ENCODE data around the gene KLHL6.
"Not testable (repeated sequence)": the region's sequence is repeated elsewhere in the genome, so short reads cannot be mapped to it uniquely, and the experiment has no call there.

KLHL6 gene

GRCh38 chr3:183475016-183475763 lies 80.3 kb downstream of the KLHL6 start:
- H3K27ac ChIP-seq (ENCODE audit: insufficient read depth, low read depth, low read length, poor library complexity, severe bottlenecking) = no peak overlapping the region
- peaks cover 6% of the 10 kb centered on the region for H3K4me1 ChIP-seq (ENCODE audit: control insufficient read depth, insufficient read depth, low read length)
- H3K4me3 ChIP-seq (ENCODE audit: insufficient read depth, low read depth, low read length) = no peak overlapping the region
- H3K36me3 ChIP-seq (ENCODE audit: control insufficient read depth, insufficient read depth, low read length) = no peaks in the 10 kb centered on the region
- H3K9me3 ChIP-seq (ENCODE audit: control insufficient read depth, low read length) = no peaks in the 10 kb centered on the region
- H3K27me3 ChIP-seq (ENCODE audit: control insufficient read depth, insufficient read depth, low read length, poor library complexity, severe bottlenecking) = no peaks in the 10 kb centered on the region
- WGBS, 2 experiments = 90 to 93% methylated on average over 3 of the region's 3 CpGs

GRCh38 chr3:183473969-183474368 lies 81.5 kb downstream of the KLHL6 start:
- WGBS, 2 experiments = 94% methylated on average over 2 of the region's 2 CpGs
- no peak overlapping the region for H3K27ac ChIP-seq (ENCODE audit: insufficient read depth, low read depth, low read length, poor library complexity, severe bottlenecking)
- H3K9me3 ChIP-seq (ENCODE audit: control insufficient read depth, low read length) = no peaks in the 10 kb centered on the region
- no peak overlapping the region for H3K4me3 ChIP-seq (ENCODE audit: insufficient read depth, low read depth, low read length)
- no peaks in the 10 kb centered on the region for H3K27me3 ChIP-seq (ENCODE audit: control insufficient read depth, insufficient read depth, low read length, poor library complexity, severe bottlenecking)
- no peaks in the 10 kb centered on the region for H3K36me3 ChIP-seq (ENCODE audit: control insufficient read depth, insufficient read depth, low read length)
- H3K4me1 ChIP-seq (ENCODE audit: control insufficient read depth, insufficient read depth, low read length) = peaks cover under 1% of the 10 kb centered on the region

- no peaks in the 10 kb centered on the region for H3K9me3 ChIP-seq (ENCODE audit: control insufficient read depth, low read length)
- no peak overlapping the region for H3K27ac ChIP-seq (ENCODE audit: insufficient read depth, low read depth, low read length, poor library complexity, severe bottlenecking)
- no peak overlapping the region for H3K4me3 ChIP-seq (ENCODE audit: insufficient read depth, low read depth, low read length)
- no peaks in the 10 kb centered on the region for H3K27me3 ChIP-seq (ENCODE audit: control insufficient read depth, insufficient read depth, low read length, poor library complexity, severe bottlenecking)
- H3K4me1 ChIP-seq (ENCODE audit: control insufficient read depth, insufficient read depth, low read length) = no peaks in the 10 kb centered on the region
- H3K36me3 ChIP-seq (ENCODE audit: control insufficient read depth, insufficient read depth, low read length) = no peaks in the 10 kb centered on the region
- whole genome bisulfite sequencing, 2 experiments = 89 to 92% methylated on average over 6 of the region's 6 CpGs
Observed at GRCh38 chr3:183472155-183472554, 83.4 kb downstream of the KLHL6 start.

GRCh38 chr3:183468424-183468823 lies 87.1 kb downstream of the KLHL6 start:
- Histone ChIP-seq H3K4me1 (ENCODE audit: control insufficient read depth, insufficient read depth, low read length) (no peaks in the 10 kb centered on the region), H3K36me3 (ENCODE audit: control insufficient read depth, insufficient read depth, low read length) (no peaks in the 10 kb centered on the region), H3K9me3 (ENCODE audit: control insufficient read depth, low read length) (no peaks in the 10 kb centered on the region), H3K27ac (ENCODE audit: insufficient read depth, low read depth, low read length, poor library complexity, severe bottlenecking) (no peak overlapping the region), H3K27me3 (ENCODE audit: control insufficient read depth, insufficient read depth, low read length, poor library complexity, severe bottlenecking) (no peaks in the 10 kb centered on the region), H3K4me3 (ENCODE audit: insufficient read depth, low read depth, low read length) (no peak overlapping the region)
- WGBS, 2 experiments = 88 to 95% methylated on average over 1 of the region's 1 CpG

- Histone ChIP-seq H3K27me3 (ENCODE audit: control insufficient read depth, insufficient read depth, low read length, poor library complexity, severe bottlenecking) (no peaks in the 10 kb centered on the region), H3K27ac (ENCODE audit: insufficient read depth, low read depth, low read length, poor library complexity, severe bottlenecking) (no peak overlapping the region), H3K4me3 (ENCODE audit: insufficient read depth, low read depth, low read length) (no peak overlapping the region), H3K4me1 (ENCODE audit: control insufficient read depth, insufficient read depth, low read length) (no peaks in the 10 kb centered on the region), H3K9me3 (ENCODE audit: control insufficient read depth, low read length) (no peaks in the 10 kb centered on the region), H3K36me3 (ENCODE audit: control insufficient read depth, insufficient read depth, low read length) (no peaks in the 10 kb centered on the region)
- 70 to 73% methylated on average over 3 of the region's 3 CpGs for WGBS, 2 experiments
Observed at GRCh38 chr3:183466575-183466974, 88.9 kb downstream of the KLHL6 start.

GRCh38 chr3:183465710-183466109 lies 89.8 kb downstream of the KLHL6 start:
- H3K4me3 ChIP-seq (ENCODE audit: insufficient read depth, low read depth, low read length); H3K27me3 ChIP-seq (ENCODE audit: control insufficient read depth, insufficient read depth, low read length, poor library complexity, severe bottlenecking); H3K27ac ChIP-seq (ENCODE audit: insufficient read depth, low read depth, low read length, poor library complexity, severe bottlenecking); H3K9me3 ChIP-seq (ENCODE audit: control insufficient read depth, low read length); H3K36me3 ChIP-seq (ENCODE audit: control insufficient read depth, insufficient read depth, low read length); H3K4me1 ChIP-seq (ENCODE audit: control insufficient read depth, insufficient read depth, low read length): not testable (repeated sequence)
- WGBS, 2 experiments = 91 to 95% methylated on average over 12 of the region's 13 CpGs

GRCh38 chr3:183464480-183464879 lies 91.0 kb downstream of the KLHL6 start:
- Histone ChIP-seq H3K4me3 (ENCODE audit: insufficient read depth, low read depth, low read length) (no peak overlapping the region), H3K27me3 (ENCODE audit: control insufficient read depth, insufficient read depth, low read length, poor library complexity, severe bottlenecking) (no peaks in the 10 kb centered on the region), H3K4me1 (ENCODE audit: control insufficient read depth, insufficient read depth, low read length) (no peaks in the 10 kb centered on the region), H3K27ac (ENCODE audit: insufficient read depth, low read depth, low read length, poor library complexity, severe bottlenecking) (no peak overlapping the region), H3K9me3 (ENCODE audit: control insufficient read depth, low read length) (no peaks in the 10 kb centered on the region), H3K36me3 (ENCODE audit: control insufficient read depth, insufficient read depth, low read length) (no peaks in the 10 kb centered on the region)
- WGBS, 2 experiments = 91 to 96% methylated on average over 2 of the region's 2 CpGs

- no peaks in the 10 kb centered on the region for H3K4me1 ChIP-seq (ENCODE audit: control insufficient read depth, insufficient read depth, low read length)
- 85 to 90% methylated on average over 7 of the region's 7 CpGs for WGBS, 2 experiments
- H3K36me3 ChIP-seq (ENCODE audit: control insufficient read depth, insufficient read depth, low read length) = peaks cover 8% of the 10 kb centered on the region
- no peaks in the 10 kb centered on the region for H3K27me3 ChIP-seq (ENCODE audit: control insufficient read depth, insufficient read depth, low read length, poor library complexity, severe bottlenecking)
- no peak overlapping the region for H3K27ac ChIP-seq (ENCODE audit: insufficient read depth, low read depth, low read length, poor library complexity, severe bottlenecking)
- no peaks in the 10 kb centered on the region for H3K9me3 ChIP-seq (ENCODE audit: control insufficient read depth, low read length)
- H3K4me3 ChIP-seq (ENCODE audit: insufficient read depth, low read depth, low read length) = no peak overlapping the region
Observed at GRCh38 chr3:183460081-183461055, 95.1 kb downstream of the KLHL6 start.

GRCh38 chr3:183455089-183455488 lies 100.4 kb downstream of the KLHL6 start:
- H3K4me3 ChIP-seq (ENCODE audit: insufficient read depth, low read depth, low read length) = no peak overlapping the region
- WGBS, 2 experiments = 92 to 95% methylated on average over 5 of the region's 5 CpGs
- H3K27ac ChIP-seq (ENCODE audit: insufficient read depth, low read depth, low read length, poor library complexity, severe bottlenecking) = no peak overlapping the region
- peaks cover 22% of the 10 kb centered on the region for H3K36me3 ChIP-seq (ENCODE audit: control insufficient read depth, insufficient read depth, low read length)
- H3K4me1 ChIP-seq (ENCODE audit: control insufficient read depth, insufficient read depth, low read length) = peaks cover under 1% of the 10 kb centered on the region
- H3K9me3 ChIP-seq (ENCODE audit: control insufficient read depth, low read length) = no peaks in the 10 kb centered on the region
- no peaks in the 10 kb centered on the region for H3K27me3 ChIP-seq (ENCODE audit: control insufficient read depth, insufficient read depth, low read length, poor library complexity, severe bottlenecking)

- Histone ChIP-seq H3K36me3 (ENCODE audit: control insufficient read depth, insufficient read depth, low read length) (peaks cover 22% of the 10 kb centered on the region), H3K9me3 (ENCODE audit: control insufficient read depth, low read length) (no peaks in the 10 kb centered on the region), H3K4me1 (ENCODE audit: control insufficient read depth, insufficient read depth, low read length) (peaks cover 8% of the 10 kb centered on the region), H3K27ac (ENCODE audit: insufficient read depth, low read depth, low read length, poor library complexity, severe bottlenecking) (no peak overlapping the region), H3K27me3 (ENCODE audit: control insufficient read depth, insufficient read depth, low read length, poor library complexity, severe bottlenecking) (no peaks in the 10 kb centered on the region), H3K4me3 (ENCODE audit: insufficient read depth, low read depth, low read length) (no peak overlapping the region)
- 91 to 96% methylated on average over 4 of the region's 4 CpGs for WGBS, 2 experiments
Observed at GRCh38 chr3:183454064-183454463, 101.4 kb downstream of the KLHL6 start.

All from ectodermal cell (in vitro differentiated cells).